HG03060 (cell line): ENCODE results near the gene RALGDS.

Experiments used
- ATAC-seq: cut with Tn5 transposase; IDR thresholded peaks from one replicate; pipeline ENCODE4 v1.9.1; 2021; ENCODE audit warnings: low read depth, moderate number of reproducible peaks; ENCODE audit not compliant: unreplicated experiment

RALGDS gene

DNA sequence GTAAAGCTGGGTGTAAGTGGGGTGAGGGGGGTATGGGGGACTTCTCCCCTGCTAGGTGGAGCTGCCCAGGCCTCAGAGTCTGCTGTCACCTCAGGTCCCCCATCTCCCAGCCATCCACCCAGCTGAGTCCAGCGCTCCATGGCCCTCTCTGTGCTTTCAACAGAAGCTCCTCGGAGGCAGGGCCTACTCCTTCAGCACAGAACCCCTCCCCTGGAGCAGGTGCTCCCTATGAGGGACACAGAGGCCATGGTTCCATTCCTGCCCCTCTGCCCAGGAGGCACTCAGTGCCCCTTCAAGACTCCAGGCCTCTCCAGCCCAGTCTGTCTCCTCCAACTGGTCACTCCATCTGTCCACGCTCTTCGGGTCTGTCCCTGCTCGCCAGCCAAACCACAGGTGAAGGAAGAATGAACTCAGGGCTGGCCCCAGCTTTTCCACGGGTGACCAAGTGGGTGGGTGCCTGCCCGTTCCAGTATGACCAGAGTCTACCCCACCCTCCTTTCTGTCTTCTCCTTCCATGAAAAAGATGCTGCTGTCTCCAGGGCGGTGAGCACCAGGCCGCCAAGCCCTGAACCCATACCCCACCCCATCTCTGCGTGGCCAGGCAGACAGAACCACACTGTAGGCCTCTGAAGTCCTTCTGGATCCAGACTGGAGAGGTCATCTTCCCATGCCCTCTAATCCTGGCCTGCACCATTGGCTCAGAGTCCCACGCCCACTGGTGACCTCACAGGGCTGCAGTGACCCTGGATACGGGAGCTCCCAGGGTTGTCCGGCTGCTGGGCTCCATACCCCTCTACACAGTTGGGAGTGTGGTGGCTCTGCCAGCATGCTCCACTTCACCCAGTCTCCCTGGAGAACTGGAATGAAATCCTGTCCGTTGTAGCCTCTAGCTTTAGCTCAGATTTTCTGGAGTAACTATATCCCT lies 30.8 kb upstream of the RALGDS start:
- ATAC-seq: no peak

DNA sequence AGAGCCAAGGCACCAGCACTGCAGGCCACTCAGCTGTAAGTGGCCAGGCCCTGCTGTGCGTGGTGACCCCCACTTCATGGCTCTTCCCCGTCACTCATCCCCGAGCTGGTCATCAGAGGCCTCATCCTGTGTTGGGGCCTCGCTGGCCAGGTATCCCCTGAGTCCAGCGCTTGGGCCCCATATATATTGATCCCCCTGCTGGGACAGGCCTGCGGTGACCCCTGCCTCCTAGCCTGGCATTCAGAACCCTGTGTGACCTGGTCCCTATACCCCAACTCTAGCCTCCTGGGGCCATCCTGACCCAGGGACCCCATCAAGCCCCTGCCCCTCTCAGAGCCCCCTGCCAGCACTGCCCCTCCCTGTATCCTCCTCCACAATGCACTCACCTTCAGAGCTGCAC lies 30.0 kb upstream of the RALGDS start:
- ATAC-seq: no peak

- peak; percentile 49 for ATAC-seq
Observed at GRCh38 chr9:133149130-133150015, 28.3 kb upstream of the RALGDS start.

DNA sequence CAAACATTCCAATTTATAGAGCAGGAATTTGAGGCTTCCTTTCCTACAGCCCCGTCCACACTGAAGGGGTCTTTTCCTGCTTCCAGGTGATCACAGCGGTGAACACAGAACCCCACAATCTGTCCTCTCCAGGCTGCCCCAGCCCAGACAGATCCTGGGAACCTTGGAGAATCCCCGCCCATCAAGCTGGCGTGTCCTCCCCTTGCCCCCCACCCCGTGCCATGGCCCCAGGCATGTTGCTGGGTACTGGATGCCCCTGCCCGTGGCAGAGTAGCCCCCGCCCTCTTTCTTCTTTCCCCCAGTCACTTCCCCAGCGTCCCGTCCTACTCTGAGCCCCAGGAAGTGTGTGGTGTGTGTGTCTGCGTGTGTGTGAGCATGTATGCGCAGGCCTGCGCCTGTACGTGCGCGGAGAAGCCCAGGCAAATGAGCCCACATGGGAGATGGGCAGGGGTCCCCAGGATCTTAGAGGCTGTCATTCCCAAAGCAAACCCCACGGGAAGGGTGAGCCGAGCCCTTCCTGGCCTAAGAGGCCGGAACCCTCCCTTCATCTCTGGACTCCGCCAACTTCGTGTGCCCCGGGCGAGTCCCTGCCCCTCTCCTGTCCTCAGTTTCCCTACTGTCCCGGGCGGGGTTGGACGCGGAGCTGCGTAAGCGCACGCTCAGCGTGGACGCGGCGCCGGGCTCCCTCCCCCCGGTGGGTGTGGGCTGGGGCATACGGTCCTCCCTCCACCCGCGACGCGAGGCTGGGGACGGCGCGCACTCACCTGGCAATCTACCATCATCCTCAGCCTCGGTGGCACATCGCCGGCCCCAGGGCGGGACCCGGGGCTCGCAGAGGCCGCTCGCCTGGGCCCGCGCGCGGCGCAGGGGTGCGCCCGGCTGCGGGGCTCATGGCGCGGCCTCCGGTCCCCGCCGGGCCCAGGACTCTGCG lies 27.4 kb upstream of the RALGDS start:
- ATAC-seq: no peak

DNA sequence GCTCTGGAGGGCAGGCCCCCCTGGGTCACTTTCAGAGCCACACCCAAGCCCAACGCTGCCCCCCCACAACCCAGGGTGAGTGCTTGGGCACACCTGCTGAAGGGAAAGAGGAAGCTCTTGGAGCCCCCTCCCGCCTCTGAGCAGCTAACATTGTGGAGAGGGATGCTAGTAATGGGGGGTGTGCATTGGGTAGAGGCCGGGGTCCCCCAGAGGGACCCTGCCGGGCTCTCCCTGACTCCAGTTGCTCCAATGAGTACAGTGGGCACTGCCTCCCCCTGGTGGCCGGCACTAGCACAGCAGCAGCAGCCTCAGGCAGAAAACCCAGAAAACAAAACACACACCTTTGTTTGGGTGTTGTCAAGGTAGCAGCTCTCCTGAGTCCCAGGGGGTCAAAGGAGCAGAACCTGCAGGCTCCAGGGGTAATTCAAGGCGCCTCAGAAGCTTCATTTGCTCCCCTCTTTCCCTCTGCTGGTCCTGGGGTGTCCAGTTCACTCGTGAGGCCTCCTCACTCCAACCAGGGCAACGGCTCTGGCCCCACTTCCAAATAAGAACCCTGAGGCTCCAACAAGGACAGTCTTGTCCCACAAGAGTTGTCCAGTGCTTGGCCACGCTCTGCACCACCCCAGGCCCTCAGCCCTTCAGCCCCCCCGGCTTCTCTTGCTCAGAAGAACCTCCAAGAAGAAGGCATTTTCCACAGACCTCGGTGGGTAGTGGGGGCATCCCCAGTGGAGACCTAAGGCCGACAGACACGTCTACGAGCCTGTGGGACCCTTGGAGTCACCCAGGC lies 26.6 kb upstream of the RALGDS start:
- ATAC-seq: no peak

GRCh38 chr9:133146746-133147411 lies 25.8 kb upstream of the RALGDS start:
- ATAC-seq: no peak

DNA sequence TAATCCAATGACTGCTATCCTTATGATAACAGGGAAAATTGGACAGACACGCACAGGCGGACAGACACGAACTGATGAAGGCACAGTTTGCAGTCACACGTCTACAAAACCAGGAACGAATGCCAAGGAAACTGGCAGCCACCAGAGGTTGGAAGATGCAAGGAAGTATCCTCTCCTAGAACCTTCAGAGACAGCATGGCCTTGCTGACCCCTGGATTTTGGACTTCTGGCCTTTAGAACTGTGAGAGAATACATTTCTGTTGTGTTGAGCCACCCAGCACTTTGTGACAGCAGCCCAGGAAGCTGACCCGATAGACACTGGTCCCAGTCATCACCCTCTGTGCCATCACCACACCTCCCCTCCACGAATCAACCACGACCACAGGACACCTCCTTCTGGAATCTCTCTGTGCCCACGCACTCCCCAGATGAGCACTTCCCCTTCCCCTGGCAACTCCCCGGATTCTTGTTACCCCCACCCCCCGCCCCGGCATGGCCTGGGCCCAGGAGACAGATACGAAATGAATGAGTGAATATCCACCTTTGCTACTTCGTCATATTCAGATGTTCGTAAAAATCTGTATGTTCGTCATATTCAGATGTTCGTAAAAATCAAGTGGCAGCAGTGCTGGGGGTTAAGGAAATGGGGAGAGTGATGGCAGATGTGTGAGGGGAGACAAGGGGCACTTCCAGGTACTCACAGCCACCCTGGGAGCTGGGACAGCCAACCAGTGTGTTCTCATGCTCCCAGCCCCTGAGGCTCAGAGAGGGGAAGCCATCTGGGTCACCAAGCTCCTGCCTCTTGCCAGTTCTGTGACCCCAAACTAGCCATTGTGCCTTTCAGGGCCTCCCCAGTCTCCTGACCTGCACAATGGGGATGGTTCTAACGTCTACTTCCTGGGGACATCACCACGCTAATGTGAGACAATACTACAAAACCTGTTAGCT lies 24.1 kb upstream of the RALGDS start:
- no peak for ATAC-seq

DNA sequence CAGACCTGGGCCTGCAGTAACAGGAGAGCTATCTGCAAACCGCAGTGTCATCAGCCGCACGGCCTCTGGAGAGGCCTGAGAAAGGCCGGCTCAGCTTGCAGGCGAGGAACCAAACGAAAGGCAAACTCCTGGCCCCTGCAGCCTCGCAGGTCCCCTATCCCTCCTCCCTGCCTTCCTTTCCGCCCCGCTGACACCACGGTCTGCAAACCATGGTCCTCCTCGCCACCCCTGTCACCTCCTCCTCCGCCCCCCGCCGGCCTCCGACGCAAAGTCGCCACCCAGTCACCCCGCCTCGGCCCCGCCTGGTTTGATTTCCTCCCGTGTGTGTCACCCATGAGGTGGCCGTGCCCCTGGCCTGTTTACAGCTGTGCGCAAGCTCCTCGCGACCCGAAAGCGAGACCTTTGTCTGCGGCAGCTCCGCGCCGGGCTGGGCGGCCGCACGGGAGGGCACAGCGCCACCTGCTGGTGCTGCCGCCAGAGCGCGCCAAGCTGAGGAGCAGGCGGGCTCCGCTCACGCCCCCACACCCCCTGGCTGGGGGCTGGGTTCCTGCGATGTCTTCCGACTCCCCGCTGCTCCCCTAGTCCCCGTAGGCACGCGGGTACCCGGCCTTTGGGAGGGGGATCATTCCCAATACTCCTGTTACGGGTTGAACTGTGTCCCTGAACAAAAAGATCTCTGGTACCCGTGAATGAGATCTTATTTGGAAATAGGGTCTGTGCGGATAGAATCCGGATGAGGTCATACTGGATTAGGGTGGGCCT lies 23.3 kb upstream of the RALGDS start:
- ATAC-seq: peak; percentile 48

DNA sequence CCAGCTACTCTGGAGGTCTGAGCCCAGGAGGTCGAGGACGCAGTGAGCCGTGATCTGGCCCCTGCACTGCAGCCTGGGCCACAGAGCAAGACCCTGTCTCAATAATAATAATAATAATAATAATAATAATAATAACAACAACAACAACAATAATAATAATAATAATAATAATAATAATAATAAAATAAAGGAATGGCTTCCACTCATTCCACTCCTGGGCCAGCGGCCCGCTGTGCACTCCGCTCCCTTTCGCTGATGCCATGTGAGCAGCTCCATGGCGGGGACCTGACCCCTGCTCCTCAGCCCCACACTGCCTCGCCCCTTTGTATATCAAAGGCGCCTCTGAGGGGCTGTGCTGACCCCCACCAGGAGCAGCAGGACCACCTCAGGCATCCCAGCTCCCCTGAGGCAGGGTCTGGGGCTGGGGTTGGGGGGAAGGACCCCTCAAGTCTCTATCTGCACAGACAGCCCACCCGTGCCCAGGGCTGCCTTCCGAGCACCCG lies 22.6 kb upstream of the RALGDS start:
- ATAC-seq: no peak

GRCh38 chr9:133142684-133143622 lies 21.9 kb upstream of the RALGDS start:
- ATAC-seq: no peak

DNA sequence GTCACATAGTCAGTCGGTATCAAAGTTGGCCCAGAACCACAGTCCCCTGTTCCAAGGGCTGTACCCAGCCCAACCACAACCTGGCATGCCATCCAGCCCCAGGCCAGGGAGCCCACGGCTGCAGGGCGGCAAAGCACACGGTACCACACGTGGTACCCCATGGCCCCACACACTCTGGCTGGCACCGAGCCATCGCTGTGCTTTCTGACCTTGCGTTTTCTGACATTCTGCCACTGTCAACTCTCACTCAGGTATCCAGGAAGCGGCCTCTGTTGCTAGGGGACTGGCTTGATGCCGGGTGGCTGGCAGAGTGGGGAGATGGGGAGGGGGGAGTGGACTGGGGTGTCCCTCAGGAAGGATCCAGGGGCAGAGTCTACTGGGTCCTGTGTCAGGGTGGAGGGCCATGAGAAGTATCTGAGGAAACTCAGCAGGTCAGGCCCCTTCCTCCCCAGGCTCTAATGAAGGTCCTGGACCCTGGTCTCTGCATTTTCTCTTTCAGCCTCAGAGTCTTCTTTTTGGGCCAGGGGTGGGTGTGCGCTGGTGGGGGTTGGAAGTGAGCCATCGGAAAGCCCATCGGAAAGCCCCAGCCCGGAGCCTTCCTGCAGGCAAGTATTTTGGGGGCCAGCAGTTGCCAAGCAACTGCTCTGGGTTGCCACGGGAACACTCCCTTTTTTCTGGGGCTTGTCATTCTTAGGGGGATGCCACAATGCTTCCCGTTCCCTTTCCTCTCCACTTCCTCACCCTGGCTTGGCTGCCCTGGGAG lies 21.0 kb upstream of the RALGDS start:
- no peak for ATAC-seq

DNA sequence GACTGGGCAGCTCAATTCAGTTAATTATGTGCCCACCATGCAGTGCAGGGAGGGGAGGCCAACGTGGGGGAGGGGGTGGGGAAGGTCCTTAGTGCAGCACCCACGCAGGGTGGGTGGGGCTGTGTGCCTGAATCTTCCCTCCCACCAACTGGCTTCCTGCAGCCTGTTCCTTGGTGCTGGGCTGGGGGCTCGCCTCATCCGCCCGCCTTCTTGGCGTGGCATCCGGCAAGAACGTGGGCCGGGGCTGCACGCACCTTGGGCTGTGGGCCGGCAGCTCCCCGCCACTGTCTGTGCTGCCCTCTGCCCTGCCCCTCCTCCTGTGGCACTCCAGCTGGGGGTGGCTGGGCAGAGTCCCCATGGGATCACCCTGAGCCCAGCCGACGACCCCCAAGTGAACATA lies 19.6 kb upstream of the RALGDS start:
- no peak for ATAC-seq

DNA sequence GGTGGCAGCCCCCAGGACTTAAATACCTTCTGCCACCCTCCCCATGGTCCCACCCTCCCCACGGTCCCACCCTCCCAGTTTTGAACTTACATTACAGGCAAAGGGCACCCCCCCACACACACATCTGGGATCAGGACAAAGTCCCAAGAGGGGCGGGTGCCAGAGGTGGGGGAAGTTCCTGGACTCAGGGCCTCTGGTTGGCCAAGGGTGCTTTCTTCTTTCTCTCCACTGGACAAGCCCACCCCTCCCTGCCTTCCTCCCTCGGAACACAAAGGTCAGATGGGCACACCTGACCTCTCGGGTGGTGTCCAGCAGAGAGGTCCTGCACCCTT lies 19.1 kb upstream of the RALGDS start:
- no peak for ATAC-seq

DNA sequence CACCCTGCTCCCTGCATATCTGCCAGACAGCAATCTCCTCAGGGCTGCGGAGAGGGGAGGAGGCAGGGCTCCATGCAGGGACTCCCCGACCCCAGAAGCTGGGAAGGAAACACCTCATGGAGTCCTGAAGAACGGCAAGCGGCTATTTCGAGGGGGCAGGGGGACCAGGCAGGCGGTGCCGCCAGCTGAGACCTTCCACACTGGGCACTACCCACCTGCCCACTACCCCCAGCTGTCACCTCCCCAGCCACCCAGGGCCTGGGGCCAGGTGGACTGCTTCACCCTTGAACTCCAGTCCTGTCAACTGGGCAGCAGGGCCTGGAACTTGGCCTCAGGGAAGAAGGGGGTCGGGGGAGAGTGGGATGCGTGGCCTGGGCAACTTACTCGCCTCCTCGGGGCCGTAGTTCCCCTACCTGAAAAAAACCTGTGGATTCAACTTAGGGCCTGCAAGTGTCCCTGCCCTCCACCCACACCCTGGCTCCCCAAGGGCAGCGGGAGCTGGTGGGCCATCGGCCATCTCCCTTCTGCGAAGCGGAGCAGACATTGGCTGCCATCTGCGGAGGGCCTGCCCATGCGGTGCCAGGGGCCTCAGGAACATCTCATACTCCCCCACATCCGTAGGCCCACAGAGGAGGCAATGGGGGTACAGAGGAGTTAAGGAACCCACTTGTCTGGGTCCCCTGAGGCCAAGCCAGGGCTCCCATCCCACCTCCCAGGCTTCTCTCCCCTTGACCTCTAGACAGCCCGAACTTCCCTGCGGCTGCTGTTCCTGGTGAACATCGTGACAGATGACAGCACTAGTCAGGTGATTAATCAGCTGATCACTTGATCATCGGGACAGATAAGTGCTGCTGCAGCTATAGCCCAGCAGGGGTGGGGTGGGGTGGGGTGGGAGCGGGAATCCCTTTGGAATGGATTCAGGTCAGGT lies 18.5 kb upstream of the RALGDS start:
- ATAC-seq: no peak
